Esophagus squamous epithelium (tissue), 5 donors: ENCODE results near the gene UBR4. TPM values are rescaled to one million over a fixed set of nuclear protein-coding genes. Genes with fewer than 3 reads are reported as not detected.

Experiments used
- DNase-seq: peaks from one replicate; lab custom pipeline; 2025; lab: John Stamatoyannopoulos, UW
- H3K27ac ChIP-seq, 4 donors: fragments of 200-600 bp; sonication (generic); one replicate each; pipeline ENCODE4 v1.5.1; 2016 to 2019; ENCODE audit warnings: mild to moderate bottlenecking in 1 of 4
- H3K27me3 ChIP-seq, 4 donors: fragments of 200-600 bp; sonication (generic); 1 replicate in 3 of 4; 2 replicates in 1 of 4; pipeline versions ENCODE4 v1.5.1 to v1.6.0; 2017 to 2021; ENCODE audit warnings: antibody characterized with exemption in 1 of 4
- H3K36me3 ChIP-seq, 3 donors: fragments of 200-600 bp; sonication (generic); one replicate each; pipeline ENCODE4 v1.5.1; 2016 to 2019
- H3K4me1 ChIP-seq, 3 donors: fragments of 200-600 bp; sonication (generic); one replicate each; pipeline ENCODE4 v1.5.1; 2017 to 2019
- H3K4me3 ChIP-seq, 4 donors: fragments of 200-600 bp; sonication (generic); 1 replicate in 3 of 4; 2 replicates in 1 of 4; pipeline ENCODE4 v1.5.1; 2016 to 2019; ENCODE audit warnings: mild to moderate bottlenecking in 2 of 4, moderate library complexity in 1 of 4
- H3K9me3 ChIP-seq, 3 donors: fragments of 200-600 bp; sonication (generic); one replicate each; pipeline ENCODE4 v1.5.1; 2016 to 2019
- POLR2A ChIP-seq, 4 donors: fragments of 450-650 bp; IDR thresholded peaks; one replicate each; pipeline ENCODE4 v1.6.1; 2017; ENCODE audit warnings: antibody characterized with exemption in 4 of 4, mild to moderate bottlenecking in 4 of 4, moderate library complexity in 3 of 4
- WGBS, 2 donors: methylation state at CpG; one replicate each; pipeline ENCODE4 v1.1.5; 2018; 5-methylcytosine and 5-hydroxymethylcytosine counted together
- intact Hi-C: fragments of 100-400 bp; cut with DNase I; formaldehyde crosslinking; loops from one replicate; pipeline ENCODE4 v1.15.0; 2022
- total RNA-seq, 4 donors: library from RNA; depleted of rRNA; stranded (reverse); fragments of >200 nt; gene quantifications; one replicate each; pipeline ENCODE4 v1.1.0, GENCODE V29; 2016
- TF ChIP-seq, protein P1 (sequence below), 6 experiments: fragments of 450-650 bp in 4 of 6; fragments of 200-600 bp in 2 of 6; sonication (generic) in 2 of 6; IDR thresholded peaks; one replicate each; pipeline ENCODE4 v1.5.1; 2016 to 2019; ENCODE audit warnings: antibody characterized with exemption in 6 of 6, mild to moderate bottlenecking in 4 of 6, moderate library complexity in 4 of 6
- donor health status: DM: yes; HTN: yes; CAD: no.

Gene UBR4
- total RNA-seq, 4 donors from 2014 or later, result 52.4 to 121 (median 88.3) TPM

DNA sequence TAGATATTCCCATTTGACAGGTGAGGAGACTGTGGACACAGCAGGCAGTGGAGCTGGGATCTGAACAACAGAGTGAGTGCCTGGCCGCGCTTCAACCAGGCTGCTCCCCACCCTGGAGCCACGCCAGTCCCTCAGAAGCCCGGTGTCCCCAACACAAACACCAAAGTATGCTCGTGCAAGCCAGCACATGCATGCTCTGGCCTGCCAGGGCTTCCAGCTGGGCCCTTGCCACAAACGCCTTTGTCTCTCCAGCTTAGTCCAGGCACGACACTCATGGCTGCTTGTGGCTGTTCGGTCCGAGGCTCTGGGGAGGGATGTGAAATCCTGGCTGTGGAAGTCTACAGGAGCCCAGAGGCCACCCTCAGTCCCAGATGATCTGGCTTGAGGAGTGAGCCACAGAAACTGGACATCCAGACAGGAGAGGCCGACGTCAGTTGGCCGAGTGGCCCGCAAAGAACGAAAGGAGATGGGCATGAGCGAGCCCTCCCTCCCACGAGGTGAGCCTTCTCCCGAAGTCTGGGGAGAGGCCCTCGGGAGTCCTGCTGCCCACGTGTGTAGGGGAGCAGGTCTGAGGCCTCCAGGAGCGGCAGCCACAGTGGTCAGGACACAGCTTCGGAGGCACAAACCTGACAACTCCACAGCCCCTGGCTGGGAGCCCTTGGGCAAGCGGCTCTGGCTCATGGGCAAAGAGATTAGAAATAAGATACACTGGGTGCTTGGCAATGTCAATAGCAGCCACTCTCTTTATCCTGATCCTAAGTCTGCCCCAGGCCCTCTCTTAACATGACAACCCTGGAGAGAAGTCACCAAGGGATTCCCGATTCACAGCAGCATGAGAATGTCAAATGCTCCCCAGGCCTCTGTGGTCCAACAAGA lies 136.5 kb downstream of the UBR4 start:
- DNase-seq, result no peak
- H3K4me3 ChIP-seq, result no peak overlapping the region
- H3K4me1 ChIP-seq, result peaks cover 44 to 98% (median 52%) of the 10 kb centered on the region in 3 donors
- no peaks in the 10 kb centered on the region for H3K27me3 ChIP-seq
- no peak for TF ChIP-seq POLR2A (IDR thresholded peaks at IDR 0.05)
- TF ChIP-seq, protein P1, sequence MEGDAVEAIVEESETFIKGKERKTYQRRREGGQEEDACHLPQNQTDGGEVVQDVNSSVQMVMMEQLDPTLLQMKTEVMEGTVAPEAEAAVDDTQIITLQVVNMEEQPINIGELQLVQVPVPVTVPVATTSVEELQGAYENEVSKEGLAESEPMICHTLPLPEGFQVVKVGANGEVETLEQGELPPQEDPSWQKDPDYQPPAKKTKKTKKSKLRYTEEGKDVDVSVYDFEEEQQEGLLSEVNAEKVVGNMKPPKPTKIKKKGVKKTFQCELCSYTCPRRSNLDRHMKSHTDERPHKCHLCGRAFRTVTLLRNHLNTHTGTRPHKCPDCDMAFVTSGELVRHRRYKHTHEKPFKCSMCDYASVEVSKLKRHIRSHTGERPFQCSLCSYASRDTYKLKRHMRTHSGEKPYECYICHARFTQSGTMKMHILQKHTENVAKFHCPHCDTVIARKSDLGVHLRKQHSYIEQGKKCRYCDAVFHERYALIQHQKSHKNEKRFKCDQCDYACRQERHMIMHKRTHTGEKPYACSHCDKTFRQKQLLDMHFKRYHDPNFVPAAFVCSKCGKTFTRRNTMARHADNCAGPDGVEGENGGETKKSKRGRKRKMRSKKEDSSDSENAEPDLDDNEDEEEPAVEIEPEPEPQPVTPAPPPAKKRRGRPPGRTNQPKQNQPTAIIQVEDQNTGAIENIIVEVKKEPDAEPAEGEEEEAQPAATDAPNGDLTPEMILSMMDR (IDR thresholded peaks at IDR 0.05), result no peak
- intact Hi-C loops, result no loop called here
- peaks cover 21 to 51% (median 23%) of the 10 kb centered on the region in 3 donors for H3K36me3 ChIP-seq
- 32 to 54% methylated on average over 10 of the region's 23 CpGs for WGBS, 2 donors
- no peaks in the 10 kb centered on the region for H3K9me3 ChIP-seq
- H3K27ac ChIP-seq, result peak overlapping the region; percentile 86 to 89 (median 88)

DNA sequence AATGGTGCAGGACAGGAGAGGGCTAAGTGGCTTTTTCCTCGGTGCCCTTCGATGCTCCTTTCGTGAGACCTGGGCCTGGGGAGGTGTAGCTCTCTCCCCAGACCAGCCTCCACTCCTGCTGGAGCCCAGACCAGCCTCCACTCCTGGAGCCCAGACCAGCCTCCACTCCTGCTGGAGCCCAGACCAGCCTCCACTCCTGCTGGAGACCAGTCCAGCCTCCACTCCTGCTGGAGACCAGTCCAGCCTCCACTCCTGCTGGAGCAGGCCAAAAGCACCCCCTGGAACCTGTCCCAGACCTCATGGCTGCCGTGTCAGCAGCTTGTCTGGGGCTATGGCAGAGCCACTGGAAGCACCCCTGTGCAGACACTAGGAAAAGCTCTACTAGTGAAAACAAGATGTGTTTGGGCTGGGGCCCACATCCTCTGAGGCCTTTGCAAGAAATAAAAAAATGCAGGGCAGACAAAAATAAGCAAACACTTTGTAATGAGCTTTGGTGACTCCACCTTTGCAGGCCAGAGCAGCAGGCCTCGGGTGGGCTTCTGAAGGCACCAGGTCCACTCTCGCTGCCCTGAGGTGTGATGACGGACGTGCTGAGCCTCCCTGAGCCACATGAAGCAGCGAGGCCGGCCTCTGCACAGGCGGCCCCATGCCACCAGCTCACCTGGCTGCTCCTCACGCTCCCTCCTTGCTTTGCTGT lies 137.6 kb downstream of the UBR4 start:
- Histone ChIP-seq H3K9me3 (no peaks in the 10 kb centered on the region), H3K27ac (peak overlapping the region in 3 of 4 donors; percentile 87 to 89 (median 88)), H3K36me3 (peaks cover 16 to 40% (median 16%) of the 10 kb centered on the region in 3 donors), H3K27me3 (no peaks in the 10 kb centered on the region), H3K4me1 (peaks cover 49 to 98% (median 51%) of the 10 kb centered on the region in 3 donors), H3K4me3 (no peak overlapping the region)
- intact Hi-C loops, result no loop called here
- no peak for TF ChIP-seq POLR2A (IDR thresholded peaks at IDR 0.05)
- TF ChIP-seq, protein P1 (IDR thresholded peaks at IDR 0.05), result no peak
- 73 to 77% methylated on average over 3 to 6 of the region's 12 CpGs for WGBS, 2 donors
- DNase-seq, result no peak

DNA sequence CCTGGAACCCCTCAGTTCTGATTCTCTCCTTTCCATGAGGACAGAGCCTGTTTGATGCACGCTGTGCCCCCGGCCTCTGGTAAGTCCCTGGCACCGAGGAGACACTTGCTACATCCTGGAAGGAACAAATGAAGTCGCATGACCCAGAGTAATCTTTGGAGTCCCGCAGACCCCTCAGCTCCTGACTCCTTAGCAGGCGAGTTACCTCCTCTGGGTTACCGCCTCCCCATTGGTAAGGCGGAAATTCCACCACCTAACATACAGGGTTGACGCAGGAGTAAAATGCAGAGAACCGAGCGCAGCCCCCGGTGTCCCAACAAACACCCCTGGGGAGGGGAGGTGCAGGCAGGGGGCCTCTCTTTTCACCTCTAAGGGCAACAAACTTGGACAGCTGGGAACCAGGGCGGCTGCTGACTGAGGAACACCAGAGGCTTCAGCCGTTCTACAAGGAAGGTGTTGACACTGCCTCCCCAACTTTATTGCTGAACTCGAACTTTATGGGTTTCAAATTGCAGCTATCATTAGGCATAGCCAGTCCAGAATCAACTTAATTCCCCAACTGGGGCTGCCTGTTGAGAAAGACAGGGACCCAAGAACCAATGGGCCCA lies 138.3 kb downstream of the UBR4 start:
- H3K9me3 ChIP-seq, result no peaks in the 10 kb centered on the region
- H3K4me3 ChIP-seq, result no peak overlapping the region
- TF ChIP-seq, protein P1 (IDR thresholded peaks at IDR 0.05), result no peak
- TF ChIP-seq POLR2A (IDR thresholded peaks at IDR 0.05), result no peak
- H3K27ac ChIP-seq, result no peak overlapping the region
- intact Hi-C loops, result no loop called here
- H3K4me1 ChIP-seq, result peaks cover 51 to 98% (median 53%) of the 10 kb centered on the region in 3 donors
- 55 to 68% methylated on average over 5 to 14 of the region's 15 CpGs for WGBS, 2 donors
- peaks cover 10 to 33% (median 13%) of the 10 kb centered on the region in 3 donors for H3K36me3 ChIP-seq
- H3K27me3 ChIP-seq, result no peaks in the 10 kb centered on the region
- no peak for DNase-seq

DNA sequence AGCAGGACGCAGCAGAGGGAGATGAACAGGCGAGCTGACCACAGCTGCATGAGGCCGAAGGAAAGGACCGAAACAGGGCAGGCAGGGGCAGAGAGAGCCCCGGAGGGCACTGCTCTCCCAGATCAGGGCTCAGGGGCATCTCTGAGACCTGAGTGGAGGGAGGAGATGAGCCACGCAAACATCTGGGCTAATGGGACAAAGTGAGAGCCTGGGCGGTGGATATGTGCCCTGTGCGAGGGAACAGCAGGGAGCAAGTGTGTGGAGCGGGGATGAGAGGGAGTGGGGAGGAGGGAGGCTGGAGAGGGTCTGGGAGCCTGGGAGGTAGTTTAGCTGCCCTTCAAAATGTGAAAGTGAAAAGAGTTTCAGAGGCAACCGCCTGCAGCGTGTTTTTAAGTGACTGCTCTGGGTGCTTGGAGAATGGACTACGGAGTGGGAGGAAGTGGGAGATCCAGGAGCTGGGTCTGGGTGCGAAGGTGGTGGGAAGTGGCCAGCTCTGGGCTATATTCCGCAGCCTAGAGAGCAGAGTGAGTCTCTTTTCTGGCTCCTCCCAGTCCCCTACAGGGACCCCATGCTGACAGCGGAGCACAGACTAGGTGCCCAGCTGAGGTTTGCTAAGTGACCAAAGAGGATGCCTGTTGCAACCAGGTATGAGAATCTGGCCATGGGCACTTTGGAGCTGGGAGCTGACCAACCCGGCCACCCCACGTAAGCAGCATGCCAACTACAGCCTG lies 139.0 kb downstream of the UBR4 start:
- intact Hi-C loops, result no loop called here
- H3K4me1 ChIP-seq, result peaks cover 51 to 98% (median 56%) of the 10 kb centered on the region in 3 donors
- peaks cover 5 to 26% (median 6%) of the 10 kb centered on the region in 3 donors for H3K36me3 ChIP-seq
- no peak for TF ChIP-seq POLR2A (IDR thresholded peaks at IDR 0.05)
- TF ChIP-seq, protein P1 (IDR thresholded peaks at IDR 0.05), result no peak
- H3K4me3 ChIP-seq, result no peak overlapping the region
- no peaks in the 10 kb centered on the region for H3K9me3 ChIP-seq
- DNase-seq, result no peak
- H3K27me3 ChIP-seq, result no peaks in the 10 kb centered on the region
- no peak overlapping the region for H3K27ac ChIP-seq
- 66 to 83% methylated on average over 14 to 17 of the region's 17 CpGs for WGBS, 2 donors
